ENCODE measurements around the gene OR51E1.

OR51E1 gene

DNA sequence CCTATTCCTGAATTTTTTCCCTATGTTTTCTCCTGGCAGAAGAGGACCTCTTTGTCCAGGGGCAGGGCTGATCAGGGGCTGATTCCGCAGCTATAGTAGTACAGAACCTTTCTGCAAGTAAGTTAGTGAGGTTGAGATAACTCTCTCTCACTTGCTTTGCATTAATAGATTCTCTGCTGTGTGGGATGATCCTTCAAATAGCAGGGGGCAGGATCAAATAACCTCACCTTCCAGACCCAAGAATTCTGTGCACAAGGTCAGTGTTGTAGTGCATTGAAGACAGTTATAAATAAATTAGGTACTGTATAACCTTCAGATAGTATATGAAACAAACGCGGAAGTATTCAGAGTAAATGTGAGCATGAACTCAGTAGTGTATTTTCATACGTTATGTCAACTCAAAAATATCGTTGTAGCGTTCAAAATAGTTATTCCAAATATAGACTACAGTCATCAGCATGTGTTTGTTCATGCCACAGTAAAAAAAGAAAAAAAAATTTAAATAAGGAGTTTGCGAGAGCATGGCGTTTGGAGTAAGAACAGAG, 61.1 kb downstream of the OR51E1 start:
- no peak for DNase-seq (ENCODE audit: low read depth in 2 of 3, low spot score in 1 of 3)

Data from stimulated activated CD4-positive, alpha-beta T cell treated with anti-CD3 and anti-CD28 coated beads, Interleukin-12 subunit alpha, Interleukin-12 subunit beta, amount 100 ng/mL, for 48 hours (primary cell).